Hematopoietic multipotent progenitor cell treated with erythropoietin and hydrocortisone succinate and interleukin-3 and kit ligand, for 17 days (in vitro differentiated cells): Measurements from ENCODE around the gene PACRG.

Experiments
- DNase-seq: peaks from one replicate; pipeline ENCODE4 v3.0.0-alpha.2; 2015; ENCODE audit warnings: low spot score

Gene PACRG

DNA sequence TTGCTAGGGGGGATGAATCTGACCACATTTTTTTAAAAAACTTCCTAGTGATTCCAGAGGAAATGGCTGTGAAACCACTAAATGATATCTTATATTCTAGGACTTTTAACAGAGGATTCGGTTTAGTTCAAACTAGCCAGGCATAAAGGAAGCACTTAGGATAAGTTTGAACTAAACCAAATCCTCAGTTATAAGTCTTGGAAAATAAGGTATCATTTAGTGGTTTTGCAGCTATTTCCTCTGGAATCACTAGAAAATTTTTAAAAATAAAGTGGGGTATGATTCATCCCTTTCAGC, 358.8 kb downstream of the PACRG start:
- no peak for DNase-seq

DNA sequence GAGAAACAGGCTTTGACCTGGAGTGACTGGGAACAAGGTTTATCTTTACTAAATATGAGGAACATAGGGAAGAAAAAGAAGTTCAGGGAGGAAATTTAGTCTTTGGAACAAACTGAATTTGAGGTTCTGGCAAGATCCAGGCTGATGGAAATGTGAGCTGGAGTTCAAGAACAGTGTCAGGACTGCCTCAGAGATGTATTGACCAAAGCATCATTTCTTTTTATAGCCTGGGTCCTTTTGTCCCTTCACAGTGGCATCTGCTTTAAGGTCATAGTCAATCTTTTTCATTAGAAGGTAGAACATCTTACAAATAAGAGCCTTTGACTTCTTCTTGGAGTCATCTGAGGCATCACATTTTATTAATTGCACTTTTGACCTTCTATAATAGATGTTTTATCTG, 360.2 kb downstream of the PACRG start:
- no peak for DNase-seq

DNA sequence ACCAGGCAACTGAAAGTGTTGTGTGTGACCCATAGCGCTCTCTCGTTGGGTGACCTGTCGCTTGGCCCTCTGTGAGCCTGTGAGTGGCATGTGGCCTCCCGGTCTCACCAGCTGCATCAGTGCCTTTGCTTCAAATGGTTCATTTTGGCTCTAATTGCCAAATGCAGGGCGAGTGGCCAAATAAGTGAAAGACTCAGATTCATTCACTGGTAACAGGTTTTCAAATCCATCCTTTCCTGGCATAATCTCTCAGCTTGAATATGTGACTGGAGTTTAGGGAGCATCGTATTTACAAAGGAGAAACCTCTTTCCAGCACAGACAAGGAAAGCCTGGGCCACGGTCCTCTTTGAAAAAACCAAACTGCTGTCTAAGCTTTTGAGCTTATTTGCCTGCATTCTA, 365.1 kb downstream of the PACRG start:
- no peak for DNase-seq

DNA sequence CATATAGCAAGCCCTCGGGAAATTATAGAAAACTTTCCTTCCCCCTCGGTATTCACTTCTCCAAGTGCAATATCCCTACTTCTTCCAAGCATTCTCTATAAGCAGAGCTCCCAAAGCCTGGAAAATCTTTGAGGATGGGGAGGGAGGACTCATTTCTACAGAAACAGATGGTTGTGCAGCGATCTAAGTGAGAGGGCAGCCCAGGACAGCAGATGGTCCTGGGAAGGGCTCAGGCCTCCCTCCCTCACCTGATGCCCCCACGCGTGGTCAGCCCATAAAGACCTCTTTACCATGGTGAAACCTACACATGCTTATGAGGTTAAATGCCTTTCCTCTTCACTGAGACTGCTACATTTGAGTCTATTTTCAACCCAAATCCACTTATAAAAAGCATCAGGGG, 367.1 kb downstream of the PACRG start:
- DNase-seq = no peak

DNA sequence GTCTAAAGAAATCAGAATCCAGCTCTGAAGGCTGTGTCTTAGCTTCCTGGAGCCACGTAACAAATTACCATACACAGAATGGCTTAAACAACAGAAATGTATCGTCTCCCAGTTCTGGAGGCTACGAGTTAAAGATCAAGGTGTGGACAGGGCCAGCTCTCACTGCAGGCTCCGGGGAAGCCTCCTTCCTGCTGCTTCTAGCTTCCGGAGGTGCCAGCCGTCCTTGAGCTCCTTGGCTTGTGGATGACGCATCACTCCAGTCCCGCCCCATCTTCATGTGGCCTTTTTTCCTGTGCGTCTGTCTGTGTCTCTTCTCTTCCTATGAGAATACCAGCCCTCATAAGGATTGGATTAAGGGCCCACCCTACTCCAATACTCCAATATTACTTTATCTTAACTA, 367.6 kb downstream of the PACRG start:
- DNase-seq = no peak

DNA sequence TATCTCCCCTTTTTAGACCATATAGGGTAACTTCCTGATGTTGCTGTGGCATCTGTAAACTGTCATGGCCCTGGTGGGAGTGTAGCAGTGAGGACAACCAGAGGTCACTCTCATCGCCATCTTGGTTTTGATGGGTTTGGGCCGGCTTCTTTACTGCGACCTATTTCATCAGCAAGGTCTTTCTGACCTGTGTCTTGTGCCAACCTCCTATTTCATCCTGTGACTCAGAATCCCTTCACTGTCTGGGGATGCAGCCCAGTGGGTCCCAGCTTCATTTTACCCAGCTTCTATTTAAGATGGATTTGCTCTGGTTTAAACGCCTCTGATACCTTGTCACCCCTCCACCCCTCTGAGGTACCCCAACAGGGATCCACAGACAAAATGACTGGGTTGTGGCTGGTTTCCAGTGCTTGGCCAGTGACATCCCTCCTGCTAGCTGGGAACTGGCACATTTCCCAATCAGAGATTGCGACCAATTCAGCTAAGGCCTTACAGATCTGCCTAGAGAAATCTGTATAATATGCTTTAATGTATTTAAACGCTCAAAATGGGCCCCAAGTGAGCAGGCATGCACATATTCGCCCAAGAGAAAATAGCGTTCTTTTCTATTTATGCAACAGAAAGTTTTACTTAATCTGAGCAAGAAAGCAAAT, 371.2 kb downstream of the PACRG start:
- DNase-seq = no peak

DNA sequence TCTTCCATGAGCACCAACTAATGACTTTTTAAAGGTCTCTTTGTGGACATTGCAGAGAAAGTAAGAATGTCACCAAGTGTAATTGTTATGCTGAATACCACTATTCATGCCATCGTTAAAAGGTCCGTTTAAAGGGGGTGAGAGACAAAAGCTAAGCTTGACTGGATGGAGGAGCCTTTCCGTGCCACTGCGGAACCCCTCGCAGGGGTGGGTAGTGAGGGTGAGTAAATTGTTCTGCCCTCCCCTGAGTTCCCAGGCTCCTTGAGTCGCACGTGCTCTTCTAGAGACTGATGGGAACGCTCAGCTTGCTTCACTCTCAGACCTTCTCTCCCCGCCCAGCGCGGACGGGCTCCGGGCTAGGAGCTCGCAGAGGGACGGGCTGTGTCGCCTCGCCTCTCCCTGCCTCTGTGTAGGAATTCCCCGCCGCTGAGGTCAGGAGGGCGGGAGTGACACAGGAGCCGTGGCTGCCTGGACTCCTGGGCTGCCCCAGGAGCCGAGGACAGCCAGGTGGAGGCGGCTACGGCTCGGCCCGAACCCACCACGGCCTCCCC, 371.9 kb downstream of the PACRG start:
- no peak for DNase-seq

DNA sequence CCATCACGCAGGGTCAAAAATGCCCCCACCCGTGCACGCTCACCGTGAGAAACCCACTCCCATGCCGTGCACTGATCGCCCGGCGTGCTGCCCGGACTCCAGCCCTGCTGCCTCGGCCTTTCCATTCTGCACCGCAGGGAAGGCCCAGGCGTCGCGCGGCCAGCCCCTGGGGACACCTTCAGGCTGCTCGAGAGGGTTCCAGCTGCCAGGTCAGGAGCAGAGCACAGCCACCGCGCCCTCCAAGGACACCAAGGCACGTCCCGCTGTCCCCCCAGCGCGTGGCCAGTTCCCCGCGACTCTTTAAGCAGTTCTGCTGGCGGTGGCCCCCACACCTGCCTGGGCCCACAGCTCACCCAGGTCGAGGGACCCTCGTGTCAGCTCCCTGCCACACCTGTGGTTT, 372.5 kb downstream of the PACRG start:
- no peak for DNase-seq

DNA sequence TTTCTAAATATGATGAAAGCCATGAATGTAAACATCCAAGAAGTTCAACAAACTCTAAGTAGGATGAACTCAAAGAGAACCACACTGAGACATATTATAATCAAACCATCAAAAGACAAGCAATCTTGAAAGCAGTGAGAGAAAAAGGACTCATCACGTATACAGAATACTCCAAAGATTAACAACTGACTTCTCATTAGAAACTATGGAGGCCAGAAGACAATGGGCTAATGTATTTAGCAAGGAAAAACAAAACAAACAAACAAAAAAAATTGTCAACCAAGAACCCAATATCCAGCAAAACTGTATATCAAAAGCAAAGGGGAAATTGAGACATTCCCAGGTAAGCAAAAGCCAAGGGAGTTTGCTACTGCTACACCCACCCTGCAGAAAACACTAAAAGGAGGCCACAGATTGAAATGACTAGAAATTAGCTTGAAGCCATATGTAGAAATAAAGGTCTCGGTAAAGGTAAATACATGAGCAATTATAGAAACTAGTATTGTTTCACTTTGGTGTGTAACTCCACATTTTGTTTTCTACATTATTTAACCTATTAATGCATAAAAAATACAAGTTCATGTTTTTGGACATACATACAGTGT, 385.7 kb downstream of the PACRG start:
- no peak for DNase-seq

DNA sequence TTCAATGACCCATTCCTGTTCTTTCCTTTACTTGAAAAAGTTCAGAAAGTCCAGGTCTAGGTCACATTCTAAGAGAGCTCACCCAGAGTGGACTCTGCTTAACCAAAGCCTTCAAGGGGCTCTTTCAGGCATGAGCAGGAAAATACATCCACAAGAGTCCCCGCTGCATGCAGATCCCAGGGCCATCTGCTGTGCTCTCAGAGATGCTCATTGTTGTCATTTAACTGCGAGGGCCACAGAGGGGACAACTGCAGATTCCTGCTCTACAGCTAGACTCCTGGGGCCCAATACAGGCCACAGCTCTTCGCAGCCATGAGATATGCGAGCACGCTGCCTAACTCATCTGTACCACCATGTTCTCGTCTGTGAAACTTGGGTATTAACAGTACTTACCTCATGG, 391.2 kb downstream of the PACRG start:
- DNase-seq = no peak

DNA sequence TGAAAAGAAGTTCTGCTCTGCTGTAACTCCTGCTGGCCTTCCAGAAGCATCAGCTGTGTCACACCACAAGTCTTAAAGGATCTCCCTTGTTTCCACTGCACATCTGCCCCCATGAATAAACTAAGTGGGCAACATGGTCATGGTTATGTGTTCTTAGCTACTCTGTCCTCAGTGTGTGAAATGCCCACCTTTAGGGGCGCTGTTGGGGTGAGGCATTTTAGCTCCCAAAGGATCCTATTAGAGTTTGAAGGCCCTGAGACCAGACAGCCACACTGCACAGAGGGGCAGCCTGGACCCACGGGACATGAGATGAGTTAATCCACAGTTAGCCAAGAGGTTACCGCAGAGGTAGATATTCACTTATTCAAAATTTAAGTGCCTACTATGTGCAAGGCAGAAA, 392.4 kb downstream of the PACRG start:
- DNase-seq = no peak

DNA sequence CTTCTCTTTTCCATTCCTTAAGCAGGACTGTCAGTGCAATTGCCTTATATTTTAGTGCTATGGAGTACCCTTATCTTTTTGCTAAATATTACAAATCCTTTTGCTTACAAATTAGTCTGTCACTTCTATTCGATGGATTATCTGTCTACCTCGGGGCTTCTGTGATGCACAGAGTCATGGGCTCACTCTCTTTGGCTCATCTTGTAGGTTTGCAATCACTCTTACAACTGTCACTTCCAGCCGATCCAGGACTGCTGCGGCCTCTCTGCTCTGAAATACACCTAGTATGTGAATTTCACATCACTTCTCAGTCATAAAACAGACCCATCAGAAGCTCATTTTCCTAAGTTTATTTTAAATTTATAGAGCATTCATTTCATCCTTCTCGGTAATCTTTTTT, 393.5 kb downstream of the PACRG start:
- DNase-seq = no peak

DNA sequence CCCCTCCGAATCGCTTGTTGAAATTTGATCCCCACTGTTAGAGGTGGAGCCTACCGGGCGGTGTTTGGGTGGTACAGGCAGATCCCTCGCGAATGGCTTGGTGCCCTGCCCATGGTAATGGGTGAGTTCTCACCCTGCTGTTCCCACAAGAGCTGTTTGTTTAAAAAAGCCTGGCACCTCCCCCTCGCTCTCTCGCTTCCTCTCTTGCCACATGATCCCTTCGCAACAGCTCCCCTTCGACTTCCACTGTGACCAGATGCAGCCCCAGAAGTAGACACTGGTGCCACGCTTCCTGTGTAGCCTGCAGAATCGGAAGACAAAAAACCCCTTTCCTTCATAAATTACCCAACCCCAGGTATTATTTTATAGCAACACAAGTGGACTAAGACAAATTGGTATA, 394.6 kb downstream of the PACRG start:
- DNase-seq = no peak

DNA sequence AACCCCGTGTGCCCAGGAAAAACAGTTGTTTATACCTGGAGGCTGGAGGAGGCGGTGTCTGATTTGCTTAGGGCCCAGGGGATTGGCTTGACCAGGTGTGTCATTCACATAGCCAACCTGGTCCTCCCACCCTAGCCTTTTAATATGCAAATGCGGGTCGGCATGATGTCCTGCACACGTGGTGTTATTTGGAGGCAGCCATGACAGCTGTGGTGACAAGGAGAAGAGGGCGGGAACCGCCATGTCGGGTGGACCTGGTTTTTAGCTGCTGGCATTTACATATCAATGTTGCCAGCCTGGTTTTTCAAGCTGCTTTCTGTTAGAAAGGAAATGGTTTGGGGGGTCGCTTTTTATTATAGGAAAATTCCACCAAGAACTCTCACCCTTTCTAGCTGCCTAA, 395.3 kb downstream of the PACRG start:
- DNase-seq = no peak

DNA sequence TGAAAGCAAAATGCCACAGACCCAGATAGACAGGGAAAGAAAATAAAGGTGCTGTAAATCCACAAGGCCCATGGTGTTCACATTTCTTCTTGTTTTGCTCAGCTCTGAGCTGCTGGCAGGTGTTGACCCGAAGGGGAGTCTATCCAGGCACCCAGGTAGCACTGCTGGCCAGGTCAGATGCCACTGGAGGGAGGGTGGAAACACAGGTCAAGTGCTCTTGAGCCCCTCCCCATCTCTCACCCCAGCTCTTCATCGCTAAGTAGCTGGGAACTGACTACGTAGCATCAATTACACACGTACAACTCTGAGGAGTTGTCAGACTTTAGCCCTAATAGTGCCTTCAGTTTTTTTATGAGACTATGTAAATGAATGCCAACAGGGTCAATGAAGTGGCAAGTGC, 399.0 kb downstream of the PACRG start:
- no peak for DNase-seq

DNA sequence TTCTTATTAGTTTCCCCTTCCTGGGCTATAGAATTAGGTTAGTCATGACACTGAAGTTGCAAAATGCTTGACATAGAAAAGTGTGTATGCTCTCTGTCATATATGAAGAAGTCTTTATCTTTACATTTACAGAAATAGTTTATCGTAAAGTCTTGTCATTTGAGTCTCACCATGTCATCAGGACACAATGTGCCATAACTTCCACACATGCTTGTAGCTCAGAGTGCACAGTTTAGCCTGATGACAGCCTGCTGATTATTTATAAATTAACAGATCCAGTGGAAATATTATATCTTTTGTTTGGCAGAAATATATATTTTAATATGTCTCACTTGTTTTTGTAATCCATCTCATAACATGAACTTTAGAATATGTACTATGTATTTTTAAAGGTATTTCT, 399.8 kb downstream of the PACRG start:
- no peak for DNase-seq

DNA sequence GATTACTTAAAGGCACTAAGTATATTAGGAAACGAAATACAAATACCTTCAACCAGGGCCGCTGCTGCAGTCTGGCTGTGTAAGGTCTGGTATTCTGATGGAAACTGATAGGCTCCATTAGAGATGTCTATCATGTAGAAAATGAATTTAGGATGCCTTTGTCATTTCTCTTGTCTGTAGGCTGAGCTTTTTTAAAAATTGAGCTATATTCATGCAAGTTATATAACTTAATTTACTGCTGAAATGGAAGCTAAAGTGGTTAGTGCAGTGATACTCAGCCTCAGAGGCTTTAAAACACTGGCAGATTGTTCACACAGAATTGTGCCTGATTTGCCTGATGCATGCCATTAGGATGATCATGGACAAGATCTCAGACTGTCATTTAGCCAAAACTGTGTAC, 400.6 kb downstream of the PACRG start:
- no peak for DNase-seq

DNA sequence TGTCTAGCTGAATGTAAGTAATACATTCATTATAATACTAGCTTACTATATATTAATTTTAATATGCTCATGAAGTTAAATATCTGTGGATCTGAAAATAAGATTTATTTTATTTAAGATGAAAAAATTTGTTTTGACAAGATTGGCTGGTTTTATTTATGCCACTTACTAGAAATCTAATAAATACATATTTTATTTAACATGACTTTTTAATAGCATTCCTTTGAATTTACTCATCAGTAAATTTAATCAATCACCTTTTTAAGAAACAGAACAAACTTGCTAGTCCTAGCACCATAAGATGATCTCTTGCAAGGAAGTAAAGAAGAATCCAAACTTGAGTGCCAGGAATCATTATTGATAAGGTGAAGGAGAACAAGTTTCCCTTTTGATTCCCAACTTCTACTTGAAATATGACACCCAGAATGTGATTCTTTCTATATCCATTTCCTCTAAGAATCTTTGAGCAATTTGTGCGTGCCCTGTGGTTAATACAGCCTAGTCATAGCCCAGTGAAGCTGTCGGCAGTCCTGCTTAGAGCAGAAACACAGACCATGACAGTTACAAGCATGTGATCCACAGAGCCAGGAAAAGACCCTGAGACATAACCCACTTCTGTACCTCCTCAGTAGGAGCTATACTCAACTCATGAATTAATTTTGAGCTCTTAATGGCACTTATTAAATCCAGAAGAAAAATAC, 404.4 kb downstream of the PACRG start:
- no peak for DNase-seq

DNA sequence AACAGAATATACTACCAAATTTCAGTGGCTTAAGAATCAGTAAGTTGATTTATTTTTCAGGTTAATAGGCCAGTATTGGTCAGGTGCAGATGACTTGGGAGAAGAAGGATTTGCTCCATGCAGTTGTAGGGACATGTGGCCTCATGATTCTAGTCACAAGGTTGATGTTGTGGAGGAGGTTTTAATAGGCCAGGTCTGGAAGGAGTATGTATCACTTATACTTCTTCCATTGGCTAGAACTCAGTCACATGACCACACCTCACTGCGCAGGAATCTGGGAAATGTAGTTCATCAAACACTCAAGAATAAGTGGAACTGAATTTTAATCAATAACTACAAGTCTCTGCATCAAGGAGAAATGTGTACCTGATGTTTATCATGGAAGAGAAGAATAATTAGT, 405.2 kb downstream of the PACRG start:
- no peak for DNase-seq

DNA sequence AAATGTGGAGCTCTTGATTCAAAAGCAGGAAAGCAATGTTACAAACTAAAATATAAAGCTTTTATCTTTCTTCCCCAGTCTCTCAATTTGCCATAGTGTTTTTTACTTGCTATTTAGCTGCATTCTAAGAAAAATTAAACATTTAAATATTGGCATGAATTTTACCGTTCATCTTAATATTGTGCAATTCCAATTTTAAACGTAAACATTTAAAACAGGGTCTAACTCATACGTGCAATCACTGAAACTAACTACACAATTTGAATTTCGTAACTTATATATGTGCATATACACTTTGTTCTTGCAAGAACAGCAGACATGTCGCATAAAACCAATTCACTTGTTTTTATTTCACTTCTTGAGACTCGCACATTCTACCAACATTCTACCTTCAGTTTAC, 405.9 kb downstream of the PACRG start:
- DNase-seq = no peak

DNA sequence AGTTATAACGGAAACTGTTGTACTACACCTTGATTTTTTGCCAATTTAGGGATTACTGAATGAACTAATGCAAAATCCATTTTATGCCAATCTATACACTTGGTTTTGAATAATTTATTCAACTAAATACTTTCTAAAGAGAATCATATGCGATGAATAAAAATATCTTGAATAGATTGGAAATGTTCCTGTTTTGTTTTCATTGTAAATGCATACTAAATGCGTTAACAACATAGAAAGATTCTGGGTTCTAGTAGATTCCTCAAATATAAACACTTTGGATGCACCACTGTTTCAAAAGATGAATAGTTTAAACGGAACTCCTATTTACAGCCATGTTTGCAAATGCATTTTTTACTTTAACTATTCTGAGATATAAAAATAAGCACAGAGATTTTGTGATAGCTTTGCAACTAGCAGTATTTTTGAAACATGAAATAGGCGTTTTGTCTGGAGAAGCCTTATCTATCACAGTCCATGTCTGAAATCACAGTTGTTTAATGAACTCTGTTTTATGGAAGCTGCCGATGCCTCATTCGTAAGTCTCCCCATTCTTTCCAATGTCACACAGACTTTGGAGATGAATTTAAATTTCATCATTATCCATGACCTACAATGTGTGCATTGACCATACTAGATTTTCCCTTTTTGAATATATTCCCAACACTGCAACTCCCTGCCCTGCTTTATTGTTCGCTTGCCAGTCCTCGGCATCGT, 409.1 kb downstream of the PACRG start:
- no peak for DNase-seq

DNA sequence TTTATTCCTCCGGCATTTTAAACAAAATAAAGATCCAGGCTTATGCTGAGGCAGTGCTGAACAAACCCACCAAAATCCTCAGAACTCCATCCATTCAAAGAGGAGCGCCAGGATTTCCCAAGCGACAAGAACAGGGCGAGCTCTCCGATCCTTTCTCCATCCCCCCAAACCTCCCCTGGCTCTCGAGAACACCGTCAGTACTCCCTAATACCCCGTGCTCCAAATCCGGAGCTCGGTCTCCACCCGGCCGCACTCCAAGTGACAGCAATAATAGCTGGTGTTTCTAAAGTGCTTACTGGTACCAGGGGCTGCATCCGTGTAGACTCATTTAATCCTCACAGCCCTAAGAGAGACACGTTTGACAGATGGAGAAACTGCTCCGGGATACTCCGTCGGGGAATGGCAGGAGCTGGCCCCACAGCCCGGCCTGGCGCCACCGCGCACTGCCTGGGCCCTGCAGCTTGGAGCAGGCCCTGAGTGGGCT, 409.7 kb downstream of the PACRG start:
- no peak for DNase-seq

DNA sequence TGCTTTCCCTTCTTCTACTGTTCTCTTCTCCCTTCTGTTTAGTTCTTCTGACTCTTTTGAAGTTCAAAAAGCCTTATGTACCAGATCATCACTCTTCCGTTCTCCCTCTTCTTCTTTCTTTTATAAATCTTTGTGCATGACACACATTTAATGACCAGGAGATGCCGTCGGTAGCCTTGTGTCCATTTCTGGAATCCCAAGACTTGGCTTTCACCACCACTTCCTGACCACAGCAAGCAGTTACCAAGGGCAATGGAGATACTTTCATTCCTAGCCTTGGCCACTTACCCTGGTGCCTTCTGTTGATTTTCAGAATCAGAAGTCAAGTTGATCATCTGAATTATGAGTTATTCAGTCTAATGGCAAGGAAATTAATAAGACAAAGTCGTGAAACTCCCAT, 418.3 kb downstream of the PACRG start:
- DNase-seq = no peak
